Measurements from ENCODE around the gene TGFBR3. TPM values are rescaled to one million over a fixed set of nuclear protein-coding genes. Genes with fewer than 3 reads are reported as not detected.

The TGFBR3 gene
- total and polyA plus RNA-seq, 2 experiments from 2014 or later: 46.8 to 68.3 TPM

- Histone ChIP-seq H3K4me1 (ENCODE audit: insufficient read depth) (peaks cover 10% of the 10 kb centered on the region), H3K4me3 (no peak overlapping the region), H3K27me3 (no peaks in the 10 kb centered on the region), H2AFZ (no peak overlapping the region), H3K9me3 (ENCODE audit: low read depth) (no peaks in the 10 kb centered on the region), H4K20me1 (ENCODE audit: insufficient read depth, poor library complexity, severe bottlenecking) (no peaks in the 10 kb centered on the region), H3K36me3 (replicated peaks; ENCODE audit: insufficient read depth, low read depth) (no peaks in the 10 kb centered on the region), H3K9me2 (replicated peaks; ENCODE audit: insufficient read depth) (no peaks in the 10 kb centered on the region), H3K79me2 (no peaks in the 10 kb centered on the region), H3K4me2 (no peak overlapping the region), H3K27ac (peak overlapping the region; percentile 63)
- TF ChIP-seq EZH2phosphoT487 (IDR thresholded peaks at IDR 0.05; ENCODE audit: low read depth, severe bottlenecking, unreplicated experiment): no peak
- TF ChIP-seq, protein P1, sequence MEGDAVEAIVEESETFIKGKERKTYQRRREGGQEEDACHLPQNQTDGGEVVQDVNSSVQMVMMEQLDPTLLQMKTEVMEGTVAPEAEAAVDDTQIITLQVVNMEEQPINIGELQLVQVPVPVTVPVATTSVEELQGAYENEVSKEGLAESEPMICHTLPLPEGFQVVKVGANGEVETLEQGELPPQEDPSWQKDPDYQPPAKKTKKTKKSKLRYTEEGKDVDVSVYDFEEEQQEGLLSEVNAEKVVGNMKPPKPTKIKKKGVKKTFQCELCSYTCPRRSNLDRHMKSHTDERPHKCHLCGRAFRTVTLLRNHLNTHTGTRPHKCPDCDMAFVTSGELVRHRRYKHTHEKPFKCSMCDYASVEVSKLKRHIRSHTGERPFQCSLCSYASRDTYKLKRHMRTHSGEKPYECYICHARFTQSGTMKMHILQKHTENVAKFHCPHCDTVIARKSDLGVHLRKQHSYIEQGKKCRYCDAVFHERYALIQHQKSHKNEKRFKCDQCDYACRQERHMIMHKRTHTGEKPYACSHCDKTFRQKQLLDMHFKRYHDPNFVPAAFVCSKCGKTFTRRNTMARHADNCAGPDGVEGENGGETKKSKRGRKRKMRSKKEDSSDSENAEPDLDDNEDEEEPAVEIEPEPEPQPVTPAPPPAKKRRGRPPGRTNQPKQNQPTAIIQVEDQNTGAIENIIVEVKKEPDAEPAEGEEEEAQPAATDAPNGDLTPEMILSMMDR (IDR thresholded peaks at IDR 0.05; ENCODE audit: poor library complexity): no peak
- TF ChIP-seq EZH2 (IDR thresholded peaks at IDR 0.05; ENCODE audit: borderline replicate concordance): no peak
- WGBS (ENCODE audit: low lambda C conversion rate, missing lambda C conversion rate): 63% methylated on average over 7 of the region's 7 CpGs
- peak; percentile 27 for DNase-seq (ENCODE audit: low spot score)
Measured at GRCh38 chr1:91725989-91726721, 159.8 kb downstream of the TGFBR3 start.

DNA sequence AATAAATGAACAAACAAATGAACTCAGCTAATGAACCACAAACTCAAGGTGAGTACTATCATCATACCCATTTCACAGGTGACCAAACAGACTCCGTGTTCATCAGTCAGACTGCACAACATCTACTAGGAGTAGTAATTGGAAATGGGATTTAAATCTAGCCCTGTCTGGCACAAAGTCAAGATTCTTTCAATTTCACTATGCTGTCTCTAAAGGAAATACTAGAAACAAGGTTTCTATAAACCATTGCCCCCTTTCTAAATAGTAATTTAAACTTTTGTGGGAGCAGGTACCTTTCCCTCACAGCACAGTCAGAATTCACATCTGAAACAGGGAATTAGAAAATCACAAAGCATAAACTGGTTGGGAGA lies 160.3 kb downstream of the TGFBR3 start:
- 47% methylated on average over 1 of the region's 1 CpG for WGBS (ENCODE audit: low lambda C conversion rate, missing lambda C conversion rate)
- no peak overlapping the region for H2AFZ ChIP-seq
- DNase-seq (ENCODE audit: low spot score): no peak
- no peaks in the 10 kb centered on the region for H3K79me2 ChIP-seq
- no peaks in the 10 kb centered on the region for H3K9me2 ChIP-seq (replicated peaks; ENCODE audit: insufficient read depth)
- peak overlapping the region; percentile 50 for H3K27ac ChIP-seq
- TF ChIP-seq EZH2 (IDR thresholded peaks at IDR 0.05; ENCODE audit: borderline replicate concordance) (no peak), EZH2phosphoT487 (IDR thresholded peaks at IDR 0.05; ENCODE audit: low read depth, severe bottlenecking, unreplicated experiment) (no peak)
- TF ChIP-seq, protein P1 (IDR thresholded peaks at IDR 0.05; ENCODE audit: poor library complexity): no peak
- no peaks in the 10 kb centered on the region for H3K36me3 ChIP-seq (replicated peaks; ENCODE audit: insufficient read depth, low read depth)
- H3K9me3 ChIP-seq (ENCODE audit: low read depth): no peaks in the 10 kb centered on the region
- no peak overlapping the region for H3K4me2 ChIP-seq
- no peak overlapping the region for H3K4me3 ChIP-seq
- no peaks in the 10 kb centered on the region for H3K27me3 ChIP-seq
- peaks cover 10% of the 10 kb centered on the region for H3K4me1 ChIP-seq (ENCODE audit: insufficient read depth)
- no peaks in the 10 kb centered on the region for H4K20me1 ChIP-seq (ENCODE audit: insufficient read depth, poor library complexity, severe bottlenecking)

- Histone ChIP-seq H3K4me3 (no peak overlapping the region), H3K27me3 (no peaks in the 10 kb centered on the region), H3K9me3 (ENCODE audit: low read depth) (no peaks in the 10 kb centered on the region), H3K9me2 (replicated peaks; ENCODE audit: insufficient read depth) (no peaks in the 10 kb centered on the region), H2AFZ (no peak overlapping the region), H3K79me2 (no peaks in the 10 kb centered on the region), H3K27ac (no peak overlapping the region), H3K36me3 (replicated peaks; ENCODE audit: insufficient read depth, low read depth) (no peaks in the 10 kb centered on the region), H4K20me1 (ENCODE audit: insufficient read depth, poor library complexity, severe bottlenecking) (no peaks in the 10 kb centered on the region), H3K4me2 (no peak overlapping the region), H3K4me1 (ENCODE audit: insufficient read depth) (peaks cover 10% of the 10 kb centered on the region)
- no peak for DNase-seq (ENCODE audit: low spot score)
- WGBS (ENCODE audit: low lambda C conversion rate, missing lambda C conversion rate): 81% methylated on average over 2 of the region's 2 CpGs
- TF ChIP-seq, protein P1 (IDR thresholded peaks at IDR 0.05; ENCODE audit: poor library complexity): no peak
- TF ChIP-seq EZH2 (IDR thresholded peaks at IDR 0.05; ENCODE audit: borderline replicate concordance): no peak
- no peak for TF ChIP-seq EZH2phosphoT487 (IDR thresholded peaks at IDR 0.05; ENCODE audit: low read depth, severe bottlenecking, unreplicated experiment)
Measured at GRCh38 chr1:91724644-91725043, 161.3 kb downstream of the TGFBR3 start.
